Stimulated activated CD8-positive, alpha-beta memory T cell treated with anti-CD3 and anti-CD28 coated beads, Interleukin-7, amount 100 ng/mL, for 24 hours (primary cell): Measurements from ENCODE around the gene BMAL2.

Experiments used
- DNase-seq: peaks from one replicate; pipeline ENCODE4 v3.0.0-alpha.2; 2020; ENCODE audit warnings: low read depth

BMAL2 gene

GRCh38 chr12:27330846-27331245 is 1.8 kb upstream of the BMAL2 start:
- DNase-seq, result no peak

GRCh38 chr12:27331291-27331926 is 1.2 kb upstream of the BMAL2 start:
- no peak for DNase-seq

- no peak for DNase-seq
These were observed 710 bp upstream of the BMAL2 start for GRCh38 chr12:27331927-27332324.

DNA sequence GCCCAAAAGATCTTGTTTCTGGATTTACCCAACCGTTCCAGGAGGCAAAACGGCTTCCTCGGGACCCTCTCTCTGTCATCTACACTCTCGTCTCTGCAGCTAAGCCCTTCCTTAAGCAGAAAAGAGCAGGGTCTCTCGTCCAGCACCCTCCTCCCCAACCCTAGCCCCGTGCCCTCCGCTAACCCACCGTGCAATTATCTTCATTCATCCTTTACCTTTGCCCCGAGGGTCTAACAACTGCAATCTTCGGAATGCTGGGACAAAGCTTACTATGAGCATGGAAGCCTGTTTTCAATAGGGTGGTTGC is 276 bp upstream of the BMAL2 start:
- no peak for DNase-seq

DNA sequence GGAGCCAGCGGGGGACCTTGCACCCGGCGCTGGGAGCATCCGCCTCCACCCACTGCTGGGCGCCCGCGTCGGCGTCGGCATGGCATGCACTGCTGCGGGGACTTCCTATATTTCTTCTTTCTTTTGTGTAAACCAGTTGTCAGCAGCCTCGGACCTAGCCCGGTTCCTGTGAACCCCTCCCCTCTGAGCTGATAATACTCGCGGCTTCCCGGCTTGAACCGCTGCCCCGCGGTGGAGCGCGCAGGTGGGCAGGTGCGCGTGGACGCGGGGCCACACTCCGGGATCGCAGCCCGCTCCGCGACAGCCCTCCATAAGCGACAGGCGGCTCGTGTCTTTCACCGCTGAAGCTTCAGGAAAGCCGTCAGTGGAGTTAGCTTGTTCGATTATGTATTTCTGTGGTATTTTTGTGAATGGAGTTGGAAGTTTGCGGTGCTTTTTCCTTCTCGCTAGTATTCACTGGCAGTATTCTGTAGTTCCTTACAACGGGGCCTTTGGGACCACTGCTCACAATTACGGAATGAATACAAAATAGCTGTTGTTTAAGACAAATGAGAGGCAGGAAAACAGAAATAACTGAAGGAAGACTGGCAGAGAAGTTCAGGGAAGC is 870 bp downstream of the BMAL2 start:
- DNase-seq, result no peak

- DNase-seq, result no peak
These were observed 1.5 kb downstream of the BMAL2 start for GRCh38 chr12:27334042-27334720.

DNA sequence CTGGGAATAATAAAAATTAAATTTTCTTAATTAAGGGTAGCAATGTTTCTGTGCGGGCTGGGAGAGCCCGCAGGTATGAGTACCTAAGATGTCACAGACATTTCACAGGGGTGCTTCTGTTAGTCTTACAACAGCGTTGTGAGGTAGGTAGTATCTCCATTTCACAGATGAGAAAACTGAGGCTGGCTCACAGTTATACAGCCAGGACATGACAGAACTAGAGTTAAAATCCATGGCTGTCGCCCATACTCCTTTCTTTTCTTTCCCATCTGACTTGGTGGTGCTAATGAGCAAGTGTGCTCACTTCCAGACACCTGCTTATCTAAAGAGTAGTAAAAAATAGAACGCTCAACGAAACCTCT is 2.1 kb downstream of the BMAL2 start:
- DNase-seq, result no peak

DNA sequence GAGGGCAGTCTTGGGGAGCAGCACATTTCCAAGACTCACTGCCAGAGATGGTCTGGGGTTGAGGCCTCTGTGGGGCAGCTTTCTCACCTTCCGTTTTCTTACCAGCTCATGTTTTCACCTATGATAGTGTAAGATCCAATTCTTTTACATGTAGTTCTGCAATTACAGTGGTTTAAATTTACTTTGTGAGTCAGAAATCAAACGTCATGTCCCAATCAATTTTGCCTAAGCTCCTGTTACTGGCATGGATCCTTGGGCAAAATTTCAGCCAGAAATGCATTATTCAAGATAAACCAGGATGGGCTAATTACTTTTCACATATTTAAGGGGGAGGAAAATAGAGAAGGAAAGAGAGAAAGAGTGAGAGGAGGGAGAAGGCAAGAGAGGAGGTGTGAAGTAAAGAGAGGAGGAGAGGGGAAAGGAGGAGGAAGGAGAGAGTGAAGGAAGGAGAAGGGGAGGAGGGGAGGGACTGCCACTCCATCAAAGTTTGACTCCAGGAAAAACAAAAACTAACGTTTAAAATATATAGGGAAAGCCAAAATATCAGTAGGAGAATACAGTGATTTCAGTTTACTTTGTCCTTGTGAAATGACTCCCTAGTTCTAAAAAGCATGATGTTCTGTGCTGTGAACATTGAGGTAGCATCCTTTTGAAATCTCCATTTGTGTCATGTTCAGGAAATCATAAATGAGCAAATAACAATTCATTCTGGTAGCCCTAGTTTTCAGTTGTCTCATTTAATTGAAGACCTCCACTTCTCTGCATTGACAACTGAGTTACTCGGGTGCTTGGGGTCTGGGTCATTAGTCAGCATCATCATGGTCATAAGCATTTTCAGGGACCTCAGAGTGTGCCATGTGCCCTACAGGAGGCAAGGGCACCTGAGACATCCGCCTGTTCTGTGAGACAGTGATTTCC is 3.0 kb downstream of the BMAL2 start:
- no peak for DNase-seq

DNA sequence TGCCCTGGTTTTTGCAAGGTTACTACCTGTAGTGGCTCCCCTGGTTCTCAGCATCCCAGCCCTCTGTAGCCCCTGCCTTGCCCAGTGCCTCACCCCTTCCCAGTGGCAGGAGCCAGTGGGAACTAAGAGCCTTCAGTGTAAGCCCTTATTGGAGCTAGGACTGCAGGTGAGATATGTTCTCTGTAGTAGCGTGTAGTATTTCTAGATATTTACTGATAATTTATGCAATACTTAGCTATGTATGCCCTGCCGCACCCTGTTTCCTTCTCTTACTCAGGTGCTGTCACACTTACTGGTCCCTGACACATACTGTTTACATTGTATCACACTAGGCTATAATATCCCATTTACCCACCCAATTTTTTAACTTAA is 3.6 kb downstream of the BMAL2 start:
- DNase-seq, result no peak

- DNase-seq, result no peak
These were observed 4.7 kb downstream of the BMAL2 start for GRCh38 chr12:27337376-27337775.

GRCh38 chr12:27338473-27338872 is 5.8 kb downstream of the BMAL2 start:
- no peak for DNase-seq

DNA sequence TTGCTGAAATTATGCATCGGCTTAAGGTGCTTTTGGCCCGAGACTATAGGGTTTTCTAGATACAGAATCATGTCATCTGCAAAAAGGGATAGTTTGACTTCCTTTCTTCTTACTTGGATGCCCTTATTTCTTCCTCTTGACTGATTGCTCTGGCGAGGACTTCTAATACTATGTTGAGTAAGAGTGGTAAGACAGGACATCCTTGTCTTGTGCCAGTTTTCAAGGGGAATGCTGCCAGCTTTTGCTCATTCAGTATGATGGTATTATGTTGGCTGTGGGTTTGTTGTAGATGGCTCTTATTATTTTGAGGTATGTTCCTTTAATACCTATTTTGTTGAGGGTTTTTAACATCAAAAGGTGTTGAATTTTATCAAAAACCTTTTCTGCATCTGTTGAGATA is 8.3 kb downstream of the BMAL2 start:
- no peak for DNase-seq

GRCh38 chr12:27342536-27342935 is 9.9 kb downstream of the BMAL2 start:
- DNase-seq, result no peak

- no peak for DNase-seq
These were observed 10.8 kb downstream of the BMAL2 start for GRCh38 chr12:27343255-27344000.

- DNase-seq, result no peak
These were observed 11.6 kb downstream of the BMAL2 start for GRCh38 chr12:27344246-27344645.

DNA sequence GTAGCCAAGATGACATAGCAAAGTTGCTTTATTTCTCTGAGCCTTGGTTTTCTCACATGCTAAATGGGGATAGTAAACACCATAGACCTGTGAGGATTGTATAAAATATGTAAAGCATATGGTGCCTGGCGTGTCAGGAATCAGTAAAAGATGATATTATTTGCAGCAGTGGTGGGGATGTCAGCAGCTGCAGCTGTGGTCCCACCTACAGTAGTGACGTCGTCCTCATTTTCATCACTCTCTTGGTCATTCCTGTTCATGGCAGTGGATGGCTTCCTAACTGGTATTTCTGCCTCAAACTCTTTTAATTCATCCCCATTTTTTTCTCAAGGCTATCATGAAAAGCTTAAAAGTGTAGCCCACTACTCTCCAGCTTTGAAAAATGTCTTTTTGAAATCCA is 12.1 kb downstream of the BMAL2 start:
- DNase-seq, result no peak

DNA sequence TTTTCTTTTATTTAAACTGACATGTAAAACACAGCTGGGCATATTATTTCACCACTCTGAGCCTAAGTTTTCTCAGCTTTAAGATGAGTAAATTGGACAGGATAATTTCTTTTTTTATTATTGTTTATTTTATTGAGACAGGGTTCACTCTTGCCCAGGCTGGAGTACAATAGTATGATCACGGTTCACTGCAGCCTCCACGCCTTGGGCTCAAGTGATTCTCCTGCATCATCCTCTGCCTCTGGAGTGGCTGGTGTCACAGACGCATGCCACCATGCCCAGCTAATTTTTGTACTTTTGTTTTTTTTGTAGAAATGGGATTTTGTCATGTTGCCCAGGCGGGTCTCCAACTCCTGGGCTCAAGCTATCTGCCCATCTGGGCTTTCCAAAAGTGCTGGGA is 12.7 kb downstream of the BMAL2 start:
- DNase-seq, result no peak

GRCh38 chr12:27347779-27348178 is 15.1 kb downstream of the BMAL2 start:
- no peak for DNase-seq

- no peak for DNase-seq
These were observed 18.8 kb downstream of the BMAL2 start for GRCh38 chr12:27351476-27351875.

- no peak for DNase-seq
These were observed 22.9 kb downstream of the BMAL2 start for GRCh38 chr12:27355486-27355885.

DNA sequence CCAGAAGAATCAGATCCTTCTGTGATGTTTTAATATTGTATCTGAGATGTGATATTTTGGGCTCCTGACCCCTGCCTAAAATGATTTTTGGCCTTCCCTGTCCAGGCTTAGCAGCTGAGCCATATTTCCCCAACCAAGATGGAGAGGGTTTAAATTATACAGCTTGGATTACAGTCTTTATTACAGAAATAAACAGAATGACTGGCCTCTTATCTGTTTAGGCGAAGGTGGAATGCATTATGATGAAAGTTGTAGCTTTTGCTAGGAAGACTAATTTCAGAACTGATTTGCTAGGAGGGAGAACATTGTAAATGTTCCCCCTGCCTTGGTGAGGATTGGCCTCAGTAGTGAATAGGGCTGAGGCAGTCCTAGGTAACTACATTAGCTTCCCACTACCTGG is 23.3 kb downstream of the BMAL2 start:
- no peak for DNase-seq
